Keratinocyte (primary cell): ENCODE data around the gene CTDSPL. TPM values are rescaled to one million over a fixed set of nuclear protein-coding genes. Genes with fewer than 3 reads are reported as not detected.

Source experiments
- DNase-seq: peaks from one replicate; pipeline ENCODE4 v3.0.0-alpha.2; 2011; ENCODE audit warnings: low read depth, missing footprints, low spot score
- FAIRE-seq: peaks from 2 replicates; lab custom pipeline; 2011; peaks lifted over from hg19 to GRCh38; lab: Jason Lieb, UNC
- H2AFZ ChIP-seq: 2 replicates; pipeline ENCODE4 v1.6.0; 2012; ENCODE audit warnings: low read length, control low read depth, inconsistent platforms; ENCODE audit not compliant: control insufficient read depth
- H3K27ac ChIP-seq: 2 replicates; pipeline ENCODE4 v1.5.1; 2011; ENCODE audit warnings: low read length; ENCODE audit not compliant: control insufficient read depth, insufficient read depth
- H3K27me3 ChIP-seq: 3 replicates; pipeline ENCODE4 v1.6.0; 2011; ENCODE audit warnings: low read length; ENCODE audit not compliant: control insufficient read depth, insufficient read depth; ENCODE audit errors: extremely low read depth
- H3K36me3 ChIP-seq, 2 experiments: 2 replicates in 1 of 2; 3 replicates in 1 of 2; pipeline ENCODE4 v1.5.1; 2011; ENCODE audit warnings: low read length in 2 of 2, mild to moderate bottlenecking in 1 of 2; ENCODE audit not compliant: control insufficient read depth in 2 of 2, insufficient read depth in 2 of 2; ENCODE audit errors: extremely low read depth in 1 of 2
- H3K4me1 ChIP-seq: 3 replicates; pipeline ENCODE4 v1.5.1; 2011; ENCODE audit warnings: low read length; ENCODE audit not compliant: control insufficient read depth, insufficient read depth; ENCODE audit errors: extremely low read depth
- H3K4me2 ChIP-seq: 3 replicates; pipeline ENCODE4 v1.6.0; 2011; ENCODE audit warnings: low read depth, low read length; ENCODE audit not compliant: control insufficient read depth, insufficient read depth; ENCODE audit errors: extremely low read depth
- H3K4me3 ChIP-seq, 3 experiments: fragments of 200-600 bp in 1 of 3; sonication (generic) in 1 of 3; 2 replicates in 2 of 3; 3 replicates in 1 of 3; pipeline ENCODE4 v1.5.1; 2011 to 2016; ENCODE audit warnings: low read length in 3 of 3, mild to moderate bottlenecking in 3 of 3, control low read depth in 2 of 3, inconsistent platforms in 1 of 3, low read depth in 1 of 3, mixed read lengths in 1 of 3, mixed run types in 1 of 3, moderate library complexity in 1 of 3; ENCODE audit not compliant: control insufficient read depth in 2 of 3, insufficient read depth in 2 of 3; ENCODE audit errors: extremely low read depth in 1 of 3
- H3K79me2 ChIP-seq: 2 replicates; pipeline ENCODE4 v1.6.0; 2012; ENCODE audit warnings: low read length; ENCODE audit not compliant: control insufficient read depth, insufficient read depth
- H3K9ac ChIP-seq: 3 replicates; pipeline ENCODE4 v1.6.0; 2011; ENCODE audit warnings: low read length; ENCODE audit not compliant: control insufficient read depth, insufficient read depth; ENCODE audit errors: extremely low read depth
- H3K9me1 ChIP-seq: 3 replicates; pipeline ENCODE4 v1.6.0; 2011; ENCODE audit warnings: low read length; ENCODE audit not compliant: control insufficient read depth, insufficient read depth; ENCODE audit errors: extremely low read depth
- H3K9me3 ChIP-seq: 2 replicates; pipeline ENCODE4 v1.5.1; 2012; ENCODE audit warnings: low read depth, low read length; ENCODE audit not compliant: control insufficient read depth
- H4K20me1 ChIP-seq: 3 replicates; pipeline ENCODE4 v1.6.0; 2011; ENCODE audit warnings: low read length; ENCODE audit not compliant: control insufficient read depth, insufficient read depth; ENCODE audit errors: extremely low read depth
- EZH2 ChIP-seq: IDR thresholded peaks from one replicate; pipeline ENCODE4 v1.6.1; 2012; ENCODE audit warnings: inconsistent platforms, mild to moderate bottlenecking, low read length, moderate library complexity
- dilution Hi-C: fragments of 300-500 bp; cut with MboI; formaldehyde crosslinking; loops from one replicate; pipeline ENCODE4 v1.7.0; 2020; ENCODE audit warnings: low sequenced_read_pairs; ENCODE audit not compliant: extremely low pct_ligation_motif_present
- polyA plus RNA-seq, 5 experiments: library from polyadenylated mRNA; depleted of rRNA in 3 of 5; stranded (reverse) in 3 of 5; stranded (forward) in 1 of 5; unstranded in 1 of 5; fragments of >200 nt; gene quantifications; 1 replicate in 1 of 5; 2 replicates in 3 of 5; 3 replicates in 1 of 5; pipeline versions ENCODE4 v1.2.1 to v1.2.3, GENCODE V29; 2011 to 2012; ENCODE audit warnings: missing spikeins in 2 of 5, low read depth in 1 of 5, low replicate concordance in 1 of 5
- TF ChIP-seq, protein P1 (sequence below), 3 experiments: IDR thresholded peaks in 1 of 3; conservative IDR thresholded peaks in 1 of 3; optimal IDR thresholded peaks in 1 of 3; 2 replicates in 2 of 3; 3 replicates in 1 of 3; pipeline versions ENCODE3 to v1.5.1; 2011; ENCODE audit warnings: low read length in 3 of 3, mild to moderate bottlenecking in 3 of 3, moderate library complexity in 2 of 3, control low read depth in 1 of 3, inconsistent platforms in 1 of 3; ENCODE audit not compliant: insufficient read depth in 2 of 3; ENCODE audit errors: extremely low read depth in 1 of 3

CTDSPL gene
- polyA plus RNA-seq, 1 donor (not counting 4 experiments of a cell fraction or from before 2014, with no cell fraction given) = 83.2 TPM

DNA sequence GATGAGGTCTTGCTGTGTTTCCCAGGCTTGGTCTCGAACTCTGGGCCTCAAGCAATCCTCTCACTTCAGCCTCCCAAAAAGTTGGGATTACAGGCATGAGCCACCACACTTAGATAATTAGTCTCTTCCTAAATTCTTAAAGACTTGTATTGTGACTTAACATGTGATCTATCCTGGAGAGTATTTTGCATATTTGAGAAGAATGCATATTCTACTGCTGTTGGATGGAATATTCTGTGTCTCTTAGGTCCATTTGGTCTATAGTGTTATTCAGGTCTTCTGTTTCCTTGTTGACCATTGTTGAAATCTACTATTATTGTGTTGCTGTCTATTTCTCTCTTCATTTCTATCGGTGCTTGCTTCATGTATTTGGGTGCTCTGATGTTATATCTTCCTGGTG is 68.8 kb downstream of the CTDSPL start:
- no peak for DNase-seq
- Histone ChIP-seq H3K4me2 (no peak overlapping the region), H3K27me3 (no peaks in the 10 kb centered on the region), H4K20me1 (no peaks in the 10 kb centered on the region), H3K9me1 (no peaks in the 10 kb centered on the region), H3K4me3 (no peak overlapping the region), H3K9ac (no peak overlapping the region), H3K79me2 (peaks cover 68% of the 10 kb centered on the region), H2AFZ (no peak overlapping the region), H3K4me1 (peaks cover 6% of the 10 kb centered on the region), H3K36me3 (no peaks in the 10 kb centered on the region), H3K27ac (no peak overlapping the region), H3K9me3 (no peaks in the 10 kb centered on the region)
- no peak for FAIRE-seq
- TF ChIP-seq, protein P1, sequence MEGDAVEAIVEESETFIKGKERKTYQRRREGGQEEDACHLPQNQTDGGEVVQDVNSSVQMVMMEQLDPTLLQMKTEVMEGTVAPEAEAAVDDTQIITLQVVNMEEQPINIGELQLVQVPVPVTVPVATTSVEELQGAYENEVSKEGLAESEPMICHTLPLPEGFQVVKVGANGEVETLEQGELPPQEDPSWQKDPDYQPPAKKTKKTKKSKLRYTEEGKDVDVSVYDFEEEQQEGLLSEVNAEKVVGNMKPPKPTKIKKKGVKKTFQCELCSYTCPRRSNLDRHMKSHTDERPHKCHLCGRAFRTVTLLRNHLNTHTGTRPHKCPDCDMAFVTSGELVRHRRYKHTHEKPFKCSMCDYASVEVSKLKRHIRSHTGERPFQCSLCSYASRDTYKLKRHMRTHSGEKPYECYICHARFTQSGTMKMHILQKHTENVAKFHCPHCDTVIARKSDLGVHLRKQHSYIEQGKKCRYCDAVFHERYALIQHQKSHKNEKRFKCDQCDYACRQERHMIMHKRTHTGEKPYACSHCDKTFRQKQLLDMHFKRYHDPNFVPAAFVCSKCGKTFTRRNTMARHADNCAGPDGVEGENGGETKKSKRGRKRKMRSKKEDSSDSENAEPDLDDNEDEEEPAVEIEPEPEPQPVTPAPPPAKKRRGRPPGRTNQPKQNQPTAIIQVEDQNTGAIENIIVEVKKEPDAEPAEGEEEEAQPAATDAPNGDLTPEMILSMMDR (optimal IDR thresholded peaks at IDR 0.05 in 1 of 3, IDR thresholded peaks at IDR 0.05 in 1 of 3, conservative IDR thresholded peaks at IDR 0.05 in 1 of 3; ENCODE audit: extremely low read depth in 1 of 3, insufficient read depth in 2 of 3, low read length in 3 of 3) = no peak
- TF ChIP-seq EZH2 = no peak
- dilution Hi-C loops = no loop called here

DNA sequence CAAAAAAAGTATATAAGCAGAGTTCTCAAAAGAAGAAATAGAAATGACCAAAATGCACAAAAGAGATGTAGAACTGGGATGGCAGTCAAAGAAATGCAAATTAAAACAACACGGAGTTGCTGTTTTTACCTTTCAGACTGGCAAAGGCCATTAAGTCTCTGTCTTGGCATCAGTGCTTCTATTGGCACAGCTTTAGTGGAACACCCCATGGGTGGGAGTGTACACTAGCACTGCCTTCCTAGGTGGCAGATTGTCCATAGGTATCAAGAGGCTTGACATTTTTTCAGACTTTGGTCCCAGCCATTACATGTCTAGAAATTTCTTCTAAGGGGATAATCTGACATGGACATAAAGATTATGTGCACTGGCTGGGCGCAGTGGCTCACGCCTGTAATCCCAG is 70.8 kb downstream of the CTDSPL start:
- Histone ChIP-seq H2AFZ (no peak overlapping the region), H3K4me1 (peaks cover 26% of the 10 kb centered on the region), H3K36me3 (no peaks in the 10 kb centered on the region), H3K27me3 (no peaks in the 10 kb centered on the region), H3K9me1 (no peaks in the 10 kb centered on the region), H3K4me3 (no peak overlapping the region), H3K4me2 (no peak overlapping the region), H4K20me1 (no peaks in the 10 kb centered on the region), H3K79me2 (peaks cover 62% of the 10 kb centered on the region), H3K9me3 (no peaks in the 10 kb centered on the region), H3K27ac (no peak overlapping the region), H3K9ac (no peak overlapping the region)
- dilution Hi-C loops = no loop called here
- FAIRE-seq = no peak
- no peak for DNase-seq
- TF ChIP-seq EZH2 = no peak
- TF ChIP-seq, protein P1 (optimal IDR thresholded peaks at IDR 0.05 in 1 of 3, IDR thresholded peaks at IDR 0.05 in 1 of 3, conservative IDR thresholded peaks at IDR 0.05 in 1 of 3; ENCODE audit: extremely low read depth in 1 of 3, insufficient read depth in 2 of 3, low read length in 3 of 3) = no peak
